LNCaP clone FGC (cell line): ENCODE measurements around the gene C3orf20.
A peak's percentile ranks its signal among the peaks of the same experiment; 100 is the strongest.

Experiments used
- DNase-seq: peaks from one replicate; pipeline ENCODE4 v3.0.0-alpha.2; 2011; ENCODE audit warnings: low read depth
- H3K4me3 ChIP-seq: 2 replicates; pipeline ENCODE4 v1.5.1; 2011; ENCODE audit warnings: mild to moderate bottlenecking, low read depth, low read length, control low read depth
- CTCF ChIP-seq: IDR thresholded peaks from 2 replicates; pipeline ENCODE4 v1.5.1; 2012; ENCODE audit warnings: mild to moderate bottlenecking; ENCODE audit not compliant: control insufficient read depth, insufficient read depth; ENCODE audit errors: extremely low read depth

Gene C3orf20

DNA sequence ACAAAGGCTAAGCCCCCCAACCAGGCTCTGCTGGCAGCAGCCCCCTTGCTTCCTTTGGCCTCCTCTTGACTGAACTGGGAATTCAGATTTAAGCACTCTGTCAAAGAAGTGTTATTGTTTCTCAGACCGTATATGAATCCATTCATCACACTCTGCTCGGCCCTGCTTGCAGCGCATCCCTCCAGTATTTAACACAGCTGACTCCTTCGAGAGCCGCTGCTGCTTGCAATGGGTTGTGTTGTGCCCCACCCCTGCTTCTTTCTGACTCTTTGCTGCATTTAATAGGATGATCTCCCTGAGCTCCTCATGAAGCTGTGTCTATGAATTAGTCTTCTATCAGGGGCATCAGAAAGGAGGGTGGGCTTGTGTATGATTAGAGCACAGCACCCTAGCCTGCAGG, 31.2 kb downstream of the C3orf20 start:
- no peak for DNase-seq
- TF ChIP-seq CTCF: no peak
- no peak overlapping the region for H3K4me3 ChIP-seq

GRCh38 chr3:14716591-14716990, 41.6 kb downstream of the C3orf20 start:
- H3K4me3 ChIP-seq: no peak overlapping the region
- no peak for DNase-seq
- TF ChIP-seq CTCF: no peak

DNA sequence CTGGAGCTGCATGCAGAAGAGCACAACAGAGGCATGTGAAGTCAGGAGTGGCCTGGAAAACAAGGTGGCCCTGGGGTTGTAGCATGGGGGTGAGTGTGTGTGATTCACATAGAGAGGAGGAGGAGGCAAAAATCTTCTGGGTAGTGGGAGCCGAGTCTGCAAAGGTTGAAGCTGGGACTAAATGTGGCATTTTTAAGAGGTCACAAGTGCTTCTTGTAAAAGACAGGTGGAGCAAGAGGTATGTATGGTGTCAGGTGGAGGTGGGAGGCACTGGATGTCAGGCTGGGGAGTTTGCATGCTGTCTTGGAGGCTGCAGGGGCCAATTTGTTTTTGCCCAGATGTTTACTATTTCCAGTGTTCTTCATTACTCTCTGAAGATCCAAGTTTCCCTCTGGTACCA, 42.4 kb downstream of the C3orf20 start:
- DNase-seq: no peak
- TF ChIP-seq CTCF: no peak
- H3K4me3 ChIP-seq: no peak overlapping the region

DNA sequence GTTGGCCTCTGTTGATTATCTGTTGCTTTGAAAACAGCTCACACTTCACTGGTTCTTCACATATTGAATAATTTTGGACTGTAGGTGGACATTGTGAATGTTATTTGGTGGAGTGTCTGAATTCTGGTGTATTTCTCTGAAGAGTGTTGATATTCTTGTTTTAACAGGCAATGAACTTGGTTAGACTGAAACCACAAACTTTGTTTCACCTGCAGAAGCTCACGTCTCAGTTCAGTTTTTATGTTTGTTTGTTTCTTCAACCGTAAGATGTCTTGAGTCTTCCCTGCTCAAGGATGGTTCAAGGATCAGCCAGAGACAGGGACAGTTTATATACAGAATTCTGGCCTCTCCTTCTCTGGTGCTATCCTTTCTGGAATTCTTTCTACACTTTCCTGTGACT, 43.6 kb downstream of the C3orf20 start:
- H3K4me3 ChIP-seq: no peak overlapping the region
- DNase-seq: no peak
- TF ChIP-seq CTCF: no peak

DNA sequence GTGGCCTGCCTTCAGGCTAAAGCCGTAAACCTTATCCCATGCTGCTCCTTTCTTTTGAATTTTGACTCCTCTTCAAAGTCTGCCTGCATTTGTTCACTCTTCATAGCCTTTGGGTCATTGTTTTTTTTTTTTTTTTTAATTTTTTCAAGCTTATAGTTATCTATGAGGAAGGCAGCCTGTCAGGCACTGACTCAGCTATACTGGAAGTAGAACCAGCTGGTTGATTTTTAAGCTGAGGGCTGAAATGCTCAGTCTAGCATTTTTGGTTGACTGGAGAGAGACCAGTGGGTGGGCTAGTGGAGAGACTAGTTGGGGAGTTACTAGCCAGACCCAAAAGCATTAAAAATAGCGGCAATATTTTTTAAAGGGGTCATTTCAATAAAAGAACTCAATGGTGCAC, 44.1 kb downstream of the C3orf20 start:
- no peak overlapping the region for H3K4me3 ChIP-seq
- TF ChIP-seq CTCF: no peak
- DNase-seq: no peak

- no peak for TF ChIP-seq CTCF
- no peak overlapping the region for H3K4me3 ChIP-seq
These were observed 46.4 kb downstream of the C3orf20 start for GRCh38 chr3:14721126-14721864.

DNA sequence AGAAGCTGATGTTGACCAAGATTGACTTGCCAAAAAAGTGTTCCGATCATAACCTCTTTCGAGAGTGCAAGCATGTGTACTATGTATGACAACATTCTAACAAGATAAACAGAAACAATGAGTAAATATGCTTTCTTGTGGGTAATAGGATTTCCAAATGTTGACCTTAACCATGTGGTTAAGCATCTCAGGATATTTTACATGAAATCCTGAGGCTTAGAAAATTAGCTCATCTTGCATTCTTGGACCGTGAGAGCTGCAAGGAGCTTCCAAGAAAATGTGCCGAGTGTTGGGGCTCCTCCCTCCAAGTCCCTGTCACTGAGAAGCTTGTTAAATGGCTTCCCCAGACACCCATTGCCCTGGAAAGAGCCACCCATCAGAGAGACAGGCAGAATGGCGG, 50.1 kb downstream of the C3orf20 start:
- TF ChIP-seq CTCF: no peak
- H3K4me3 ChIP-seq: no peak overlapping the region
- peak; percentile 77 for DNase-seq

More at GRCh38 chr3:14721126-14721864, 46.4 kb downstream of the C3orf20 start:
- no peak for DNase-seq
